ENCODE data around the gene DYNC1LI1. TPM values are rescaled to one million over a fixed set of nuclear protein-coding genes. Genes with fewer than 3 reads are reported as not detected.

Gene DYNC1LI1
- total and polyA plus RNA-seq, 4 donors: 9.2 to 21.1 (median 13.6) TPM

DNA sequence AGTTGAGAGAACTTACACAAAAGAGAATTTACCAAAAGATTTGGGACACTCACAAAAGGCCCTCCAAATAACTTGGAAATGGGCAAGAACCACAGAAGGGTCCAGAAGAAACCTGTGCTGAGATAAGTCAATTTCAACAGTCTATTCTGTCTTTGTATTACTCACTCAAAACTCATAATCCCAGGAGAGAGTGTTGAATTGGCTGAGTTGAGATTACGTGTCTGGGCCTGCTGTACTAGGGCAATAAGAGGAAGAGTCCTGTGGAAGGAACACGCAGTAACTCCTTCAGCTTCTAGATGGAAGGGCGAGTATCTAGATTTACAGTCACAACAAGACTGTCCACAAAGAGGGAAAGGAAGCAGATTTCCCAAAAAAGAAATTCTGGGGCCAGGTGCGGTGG lies 42.5 kb upstream of the DYNC1LI1 start:
- TF ChIP-seq SP1 (IDR thresholded peaks at IDR 0.05): no peak
- H3K9ac ChIP-seq (ENCODE audit: low read depth in 1 of 2, low read length in 2 of 2): no peak overlapping the region
- DNase-seq (ENCODE audit: low spot score): no peak
- WGBS: 97% methylated on average over 4 of the region's 4 CpGs
- no peak overlapping the region for H3K4me3 ChIP-seq (ENCODE audit: low read depth in 1 of 3, low read length in 3 of 3)
- no peaks in the 10 kb centered on the region for H3K27me3 ChIP-seq (ENCODE audit: control insufficient read depth in 4 of 4, insufficient read depth in 4 of 4, low read length in 3 of 4)
- H3K36me3 ChIP-seq (ENCODE audit: control insufficient read depth in 4 of 4, insufficient read depth in 3 of 4, low read depth in 1 of 4, low read length in 3 of 4): no peaks in the 10 kb centered on the region
- H3K27ac ChIP-seq (ENCODE audit: low read depth in 1 of 2, low read length in 2 of 2): no peak overlapping the region
- no peaks in the 10 kb centered on the region for H3K9me3 ChIP-seq (ENCODE audit: control insufficient read depth in 4 of 4, low read length in 3 of 4)
- no peaks in the 10 kb centered on the region for H3K4me1 ChIP-seq (ENCODE audit: control insufficient read depth in 4 of 4, insufficient read depth in 4 of 4, low read length in 3 of 4)

DNA sequence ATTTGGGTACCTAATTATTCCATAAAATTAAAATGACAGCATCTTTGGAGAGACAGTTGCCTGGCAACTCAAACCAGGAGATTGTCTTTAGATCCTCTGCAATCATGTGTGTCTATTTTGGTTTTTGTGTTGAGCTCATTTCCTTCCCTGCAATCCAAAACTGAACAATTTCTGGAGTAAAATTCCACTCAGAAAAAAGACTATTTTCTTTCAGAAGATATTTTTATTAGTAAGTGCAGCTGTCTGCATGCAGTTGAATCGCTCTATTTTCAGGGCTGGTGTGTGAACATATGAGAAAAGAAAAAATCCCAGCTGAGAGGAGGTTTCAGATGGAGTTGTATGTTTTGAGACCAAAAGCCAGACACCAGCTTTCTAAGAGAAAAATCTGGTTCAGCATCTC lies 41.9 kb upstream of the DYNC1LI1 start:
- WGBS: 93% methylated on average over 1 of the region's 1 CpG
- H3K27me3 ChIP-seq (ENCODE audit: control insufficient read depth in 4 of 4, insufficient read depth in 4 of 4, low read length in 3 of 4): no peaks in the 10 kb centered on the region
- TF ChIP-seq, protein P1, sequence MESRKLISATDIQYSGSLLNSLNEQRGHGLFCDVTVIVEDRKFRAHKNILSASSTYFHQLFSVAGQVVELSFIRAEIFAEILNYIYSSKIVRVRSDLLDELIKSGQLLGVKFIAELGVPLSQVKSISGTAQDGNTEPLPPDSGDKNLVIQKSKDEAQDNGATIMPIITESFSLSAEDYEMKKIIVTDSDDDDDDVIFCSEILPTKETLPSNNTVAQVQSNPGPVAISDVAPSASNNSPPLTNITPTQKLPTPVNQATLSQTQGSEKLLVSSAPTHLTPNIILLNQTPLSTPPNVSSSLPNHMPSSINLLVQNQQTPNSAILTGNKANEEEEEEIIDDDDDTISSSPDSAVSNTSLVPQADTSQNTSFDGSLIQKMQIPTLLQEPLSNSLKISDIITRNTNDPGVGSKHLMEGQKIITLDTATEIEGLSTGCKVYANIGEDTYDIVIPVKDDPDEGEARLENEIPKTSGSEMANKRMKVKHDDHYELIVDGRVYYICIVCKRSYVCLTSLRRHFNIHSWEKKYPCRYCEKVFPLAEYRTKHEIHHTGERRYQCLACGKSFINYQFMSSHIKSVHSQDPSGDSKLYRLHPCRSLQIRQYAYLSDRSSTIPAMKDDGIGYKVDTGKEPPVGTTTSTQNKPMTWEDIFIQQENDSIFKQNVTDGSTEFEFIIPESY (IDR thresholded peaks at IDR 0.05): no peak
- TF ChIP-seq, protein P2, sequence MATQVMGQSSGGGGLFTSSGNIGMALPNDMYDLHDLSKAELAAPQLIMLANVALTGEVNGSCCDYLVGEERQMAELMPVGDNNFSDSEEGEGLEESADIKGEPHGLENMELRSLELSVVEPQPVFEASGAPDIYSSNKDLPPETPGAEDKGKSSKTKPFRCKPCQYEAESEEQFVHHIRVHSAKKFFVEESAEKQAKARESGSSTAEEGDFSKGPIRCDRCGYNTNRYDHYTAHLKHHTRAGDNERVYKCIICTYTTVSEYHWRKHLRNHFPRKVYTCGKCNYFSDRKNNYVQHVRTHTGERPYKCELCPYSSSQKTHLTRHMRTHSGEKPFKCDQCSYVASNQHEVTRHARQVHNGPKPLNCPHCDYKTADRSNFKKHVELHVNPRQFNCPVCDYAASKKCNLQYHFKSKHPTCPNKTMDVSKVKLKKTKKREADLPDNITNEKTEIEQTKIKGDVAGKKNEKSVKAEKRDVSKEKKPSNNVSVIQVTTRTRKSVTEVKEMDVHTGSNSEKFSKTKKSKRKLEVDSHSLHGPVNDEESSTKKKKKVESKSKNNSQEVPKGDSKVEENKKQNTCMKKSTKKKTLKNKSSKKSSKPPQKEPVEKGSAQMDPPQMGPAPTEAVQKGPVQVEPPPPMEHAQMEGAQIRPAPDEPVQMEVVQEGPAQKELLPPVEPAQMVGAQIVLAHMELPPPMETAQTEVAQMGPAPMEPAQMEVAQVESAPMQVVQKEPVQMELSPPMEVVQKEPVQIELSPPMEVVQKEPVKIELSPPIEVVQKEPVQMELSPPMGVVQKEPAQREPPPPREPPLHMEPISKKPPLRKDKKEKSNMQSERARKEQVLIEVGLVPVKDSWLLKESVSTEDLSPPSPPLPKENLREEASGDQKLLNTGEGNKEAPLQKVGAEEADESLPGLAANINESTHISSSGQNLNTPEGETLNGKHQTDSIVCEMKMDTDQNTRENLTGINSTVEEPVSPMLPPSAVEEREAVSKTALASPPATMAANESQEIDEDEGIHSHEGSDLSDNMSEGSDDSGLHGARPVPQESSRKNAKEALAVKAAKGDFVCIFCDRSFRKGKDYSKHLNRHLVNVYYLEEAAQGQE (IDR thresholded peaks at IDR 0.05): no peak
- no peak for TF ChIP-seq EGR1 (IDR thresholded peaks at IDR 0.05; ENCODE audit: low read depth in 2 of 2)
- no peak for TF ChIP-seq RXRA (IDR thresholded peaks at IDR 0.05)
- no peak for TF ChIP-seq NR2F2 (IDR thresholded peaks at IDR 0.05)
- TF ChIP-seq YY1 (IDR thresholded peaks at IDR 0.05): no peak
- TF ChIP-seq FOXA1 (IDR thresholded peaks at IDR 0.05): no peak
- TF ChIP-seq, protein P3, sequence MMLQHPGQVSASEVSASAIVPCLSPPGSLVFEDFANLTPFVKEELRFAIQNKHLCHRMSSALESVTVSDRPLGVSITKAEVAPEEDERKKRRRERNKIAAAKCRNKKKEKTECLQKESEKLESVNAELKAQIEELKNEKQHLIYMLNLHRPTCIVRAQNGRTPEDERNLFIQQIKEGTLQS (IDR thresholded peaks at IDR 0.05): no peak
- TF ChIP-seq GABPA (IDR thresholded peaks at IDR 0.05 in 1 of 2, conservative IDR thresholded peaks at IDR 0.05 in 1 of 2): no peak
- TF ChIP-seq TAF1 (conservative IDR thresholded peaks at IDR 0.05): no peak
- H3K36me3 ChIP-seq (ENCODE audit: control insufficient read depth in 4 of 4, insufficient read depth in 3 of 4, low read depth in 1 of 4, low read length in 3 of 4): no peaks in the 10 kb centered on the region
- H3K9ac ChIP-seq (ENCODE audit: low read depth in 1 of 2, low read length in 2 of 2): no peak overlapping the region
- no peak overlapping the region for H3K27ac ChIP-seq (ENCODE audit: low read depth in 1 of 2, low read length in 2 of 2)
- H3K9me3 ChIP-seq (ENCODE audit: control insufficient read depth in 4 of 4, low read length in 3 of 4): no peaks in the 10 kb centered on the region
- no peak overlapping the region for H3K4me3 ChIP-seq (ENCODE audit: low read depth in 1 of 3, low read length in 3 of 3)
- DNase-seq (ENCODE audit: low spot score): no peak
- H3K4me1 ChIP-seq (ENCODE audit: control insufficient read depth in 4 of 4, insufficient read depth in 4 of 4, low read length in 3 of 4): no peaks in the 10 kb centered on the region

DNA sequence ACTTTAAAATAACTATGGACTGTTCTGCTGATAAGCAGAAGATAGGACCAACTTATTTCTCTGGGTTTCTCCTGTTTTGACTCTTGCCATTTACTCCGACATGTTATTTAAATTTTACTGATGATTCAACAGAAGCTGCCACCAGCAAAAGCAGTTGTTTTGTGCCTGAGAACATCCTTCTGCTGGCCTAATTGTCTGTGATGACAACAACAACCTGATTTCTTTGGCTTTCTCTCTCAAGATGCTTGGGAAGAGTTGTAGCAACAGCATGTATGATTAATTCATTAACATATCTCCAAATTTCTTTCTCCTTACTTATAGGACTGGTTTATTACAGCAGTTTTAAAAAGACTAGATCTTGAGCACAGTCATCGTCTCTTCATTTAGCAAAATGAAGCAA lies 36.9 kb upstream of the DYNC1LI1 start:
- WGBS: 96% methylated on average over 2 of the region's 2 CpGs
- H3K4me1 ChIP-seq (ENCODE audit: control insufficient read depth in 4 of 4, insufficient read depth in 4 of 4, low read length in 3 of 4): no peaks in the 10 kb centered on the region
- no peak overlapping the region for H3K9ac ChIP-seq (ENCODE audit: low read depth in 1 of 2, low read length in 2 of 2)
- H3K36me3 ChIP-seq (ENCODE audit: control insufficient read depth in 4 of 4, insufficient read depth in 3 of 4, low read depth in 1 of 4, low read length in 3 of 4): no peaks in the 10 kb centered on the region
- no peak overlapping the region for H3K4me3 ChIP-seq (ENCODE audit: low read depth in 1 of 3, low read length in 3 of 3)
- no peaks in the 10 kb centered on the region for H3K27me3 ChIP-seq (ENCODE audit: control insufficient read depth in 4 of 4, insufficient read depth in 4 of 4, low read length in 3 of 4)
- no peak for DNase-seq (ENCODE audit: low spot score)
- no peaks in the 10 kb centered on the region for H3K9me3 ChIP-seq (ENCODE audit: control insufficient read depth in 4 of 4, low read length in 3 of 4)
- no peak overlapping the region for H3K27ac ChIP-seq (ENCODE audit: low read depth in 1 of 2, low read length in 2 of 2)
- no peak for TF ChIP-seq FOXA1 (IDR thresholded peaks at IDR 0.05)
- TF ChIP-seq, protein P1 (IDR thresholded peaks at IDR 0.05): no peak
- TF ChIP-seq, protein P2 (IDR thresholded peaks at IDR 0.05): no peak
- TF ChIP-seq RAD21 (IDR thresholded peaks at IDR 0.05): no peak
- TF ChIP-seq JUND (IDR thresholded peaks at IDR 0.05): no peak
- no peak for TF ChIP-seq RXRA (IDR thresholded peaks at IDR 0.05)
- no peak for TF ChIP-seq EGR1 (IDR thresholded peaks at IDR 0.05; ENCODE audit: low read depth in 2 of 2)
- no peak for TF ChIP-seq SP1 (IDR thresholded peaks at IDR 0.05)
- TF ChIP-seq, protein P4, sequence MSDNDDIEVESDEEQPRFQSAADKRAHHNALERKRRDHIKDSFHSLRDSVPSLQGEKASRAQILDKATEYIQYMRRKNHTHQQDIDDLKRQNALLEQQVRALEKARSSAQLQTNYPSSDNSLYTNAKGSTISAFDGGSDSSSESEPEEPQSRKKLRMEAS (IDR thresholded peaks at IDR 0.05): no peak
- no peak for TF ChIP-seq FOXA2 (IDR thresholded peaks at IDR 0.05)
- TF ChIP-seq NR2F2 (IDR thresholded peaks at IDR 0.05): no peak
- TF ChIP-seq HNF4A (conservative IDR thresholded peaks at IDR 0.05): no peak
- TF ChIP-seq HNF4G (IDR thresholded peaks at IDR 0.05): no peak
